HEK293 (cell line): Measurements from ENCODE around the gene DCP1B.

ENCODE experiments used
- BCL6B ChIP-seq: fragments of 450-650 bp; formaldehyde crosslinking; IDR thresholded peaks from 2 replicates; pipeline ENCODE4 v1.5.1; 2017; ENCODE audit warnings: missing biosample characterization, missing genetic modification characterization
- EGR2 ChIP-seq: fragments of 450-650 bp; formaldehyde crosslinking; IDR thresholded peaks from 2 replicates; pipeline ENCODE4 v1.5.1; 2016; ENCODE audit warnings: low read depth, missing biosample characterization, missing genetic modification characterization
- GLIS2 ChIP-seq: fragments of 450-650 bp; formaldehyde crosslinking; IDR thresholded peaks from 2 replicates; pipeline ENCODE4 v1.5.1; 2016; ENCODE audit warnings: missing biosample characterization, missing genetic modification characterization
- KLF10 ChIP-seq: fragments of 450-650 bp; IDR thresholded peaks from 2 replicates; pipeline ENCODE4 v1.5.1; 2018; ENCODE audit warnings: missing biosample characterization, mild to moderate bottlenecking, missing genetic modification characterization
- PRDM2 ChIP-seq: fragments of 450-650 bp; formaldehyde crosslinking; IDR thresholded peaks from 2 replicates; pipeline ENCODE4 v1.5.1; 2016; ENCODE audit warnings: missing biosample characterization, missing genetic modification characterization, borderline replicate concordance
- SP7 ChIP-seq: fragments of 450-650 bp; formaldehyde crosslinking; IDR thresholded peaks from 2 replicates; pipeline ENCODE4 v1.5.1; 2016; ENCODE audit warnings: missing biosample characterization, missing genetic modification characterization
- ZEB2 ChIP-seq: fragments of 450-650 bp; formaldehyde crosslinking; IDR thresholded peaks from 2 replicates; pipeline ENCODE4 v1.5.1; 2016; ENCODE audit warnings: missing biosample characterization, missing genetic modification characterization
- ZFP3 ChIP-seq: fragments of 450-650 bp; formaldehyde crosslinking; IDR thresholded peaks from 2 replicates; pipeline ENCODE4 v1.5.1; 2016; ENCODE audit warnings: low read depth, missing biosample characterization, missing genetic modification characterization
- ZNF132 ChIP-seq: fragments of 450-650 bp; formaldehyde crosslinking; IDR thresholded peaks from 2 replicates; pipeline ENCODE4 v1.5.1; 2017; ENCODE audit warnings: missing biosample characterization, missing genetic modification characterization, borderline replicate concordance
- ZNF146 ChIP-seq: fragments of 450-650 bp; formaldehyde crosslinking; IDR thresholded peaks from 2 replicates; pipeline ENCODE4 v1.5.1; 2016; ENCODE audit warnings: missing biosample characterization, missing genetic modification characterization
- ZNF2 ChIP-seq: fragments of 450-650 bp; formaldehyde crosslinking; IDR thresholded peaks from 2 replicates; pipeline ENCODE4 v1.5.1; 2016; ENCODE audit warnings: missing biosample characterization, missing genetic modification characterization
- ZNF223 ChIP-seq: fragments of 450-650 bp; formaldehyde crosslinking; IDR thresholded peaks from 2 replicates; pipeline ENCODE4 v1.5.1; 2016; ENCODE audit warnings: missing biosample characterization, missing genetic modification characterization
- ZNF280C ChIP-seq: fragments of 450-650 bp; formaldehyde crosslinking; IDR thresholded peaks from 2 replicates; pipeline ENCODE4 v1.5.1; 2016; ENCODE audit warnings: missing biosample characterization, missing genetic modification characterization
- ZNF510 ChIP-seq: fragments of 450-650 bp; formaldehyde crosslinking; IDR thresholded peaks from 2 replicates; pipeline ENCODE4 v1.5.1; 2018; ENCODE audit warnings: mild to moderate bottlenecking, missing genetic modification characterization, missing biosample characterization; ENCODE audit not compliant: insufficient replicate concordance
- ZNF530 ChIP-seq: fragments of 450-650 bp; formaldehyde crosslinking; IDR thresholded peaks from 2 replicates; pipeline ENCODE4 v1.5.1; 2016; ENCODE audit warnings: low read depth, missing biosample characterization, missing genetic modification characterization
- ZNF549 ChIP-seq: fragments of 450-650 bp; IDR thresholded peaks from 2 replicates; pipeline ENCODE4 v1.5.1; 2018; ENCODE audit warnings: missing biosample characterization, missing genetic modification characterization, mild to moderate bottlenecking, inconsistent platforms, moderate library complexity
- ZNF571 ChIP-seq: fragments of 450-650 bp; formaldehyde crosslinking; IDR thresholded peaks from 2 replicates; pipeline ENCODE4 v1.5.0; 2017; ENCODE audit warnings: missing biosample characterization, missing genetic modification characterization
- ZNF610 ChIP-seq: fragments of 450-650 bp; formaldehyde crosslinking; IDR thresholded peaks from 2 replicates; pipeline ENCODE4 v1.5.1; 2016; ENCODE audit warnings: missing biosample characterization, missing genetic modification characterization, borderline replicate concordance
- ZNF629 ChIP-seq: fragments of 450-650 bp; formaldehyde crosslinking; IDR thresholded peaks from 2 replicates; pipeline ENCODE4 v1.5.1; 2017; ENCODE audit warnings: missing biosample characterization, missing genetic modification characterization
- ZNF707 ChIP-seq: fragments of 450-650 bp; formaldehyde crosslinking; IDR thresholded peaks from 2 replicates; pipeline ENCODE4 v1.5.1; 2016; ENCODE audit warnings: missing biosample characterization, missing genetic modification characterization
- TF ChIP-seq, protein P1 (sequence below): fragments of 450-650 bp; formaldehyde crosslinking; IDR thresholded peaks from 2 replicates; pipeline ENCODE4 v1.5.1; 2016; ENCODE audit warnings: missing biosample characterization, missing genetic modification characterization
- TF ChIP-seq, protein P2 (sequence below): fragments of 450-650 bp; formaldehyde crosslinking; IDR thresholded peaks from 2 replicates; pipeline ENCODE4 v1.5.1; 2016; ENCODE audit warnings: missing biosample characterization, missing genetic modification characterization
- TF ChIP-seq, protein P3 (sequence below): fragments of 450-650 bp; formaldehyde crosslinking; IDR thresholded peaks from 2 replicates; pipeline ENCODE4 v1.5.1; 2016; ENCODE audit warnings: missing biosample characterization, missing genetic modification characterization
- TF ChIP-seq, protein P4 (sequence below): fragments of 450-650 bp; formaldehyde crosslinking; optimal IDR thresholded peaks from 2 replicates; pipeline ENCODE3; 2016; ENCODE audit warnings: missing biosample characterization, mild to moderate bottlenecking, missing genetic modification characterization

DCP1B gene

GRCh38 chr12:2034633-2035430 lies 30.6 kb upstream of the DCP1B start (continued):
- TF ChIP-seq ZNF549 (tag by site-specific recombination) (no peak), SP7 (tag by site-specific recombination) (no peak), ZNF707 (tag by site-specific recombination) (no peak), ZNF280C (no peak), EGR2 (no peak), ZNF510 (no peak), BCL6B (tag by site-specific recombination) (no peak), PRDM2 (tag by site-specific recombination) (no peak), ZNF132 (tag by site-specific recombination) (no peak), ZNF530 (tag by site-specific recombination) (no peak), ZNF610 (tag by site-specific recombination) (peak; percentile 39; the same call in 1 of the 2 replicates), ZNF146 (no peak), ZNF2 (0 out of 2 replicates have a peak, but pooled peaks have one; percentile 38), ZEB2 (tag by site-specific recombination) (peak; percentile 90), KLF10 (tag by site-specific recombination) (peak; percentile 66; the same call in 1 of the 2 replicates), ZNF223 (tag by site-specific recombination) (no peak), ZNF571 (no peak), ZFP3 (tag by site-specific recombination) (no peak), GLIS2 (tag by site-specific recombination) (peak; percentile 12; the same call in 1 of the 2 replicates), ZNF629 (tag by site-specific recombination) (peak; percentile 25; the same call in 1 of the 2 replicates)
- TF ChIP-seq, protein P1, sequence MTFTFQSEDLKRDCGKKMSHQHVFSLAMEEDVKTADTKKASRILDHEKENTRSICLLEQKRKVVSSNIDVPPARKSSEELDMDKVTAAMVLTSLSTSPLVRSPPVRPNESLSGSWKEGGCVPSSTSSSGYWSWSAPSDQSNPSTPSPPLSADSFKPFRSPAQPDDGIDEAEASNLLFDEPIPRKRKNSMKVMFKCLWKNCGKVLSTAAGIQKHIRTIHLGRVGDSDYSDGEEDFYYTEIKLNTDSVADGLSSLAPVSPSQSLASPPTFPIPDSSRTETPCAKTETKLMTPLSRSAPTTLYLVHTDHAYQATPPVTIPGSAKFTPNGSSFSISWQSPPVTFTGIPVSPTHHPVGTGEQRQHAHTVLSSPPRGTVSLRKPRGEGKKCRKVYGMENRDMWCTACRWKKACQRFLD (tag by site-specific recombination): no peak
- TF ChIP-seq, protein P2, sequence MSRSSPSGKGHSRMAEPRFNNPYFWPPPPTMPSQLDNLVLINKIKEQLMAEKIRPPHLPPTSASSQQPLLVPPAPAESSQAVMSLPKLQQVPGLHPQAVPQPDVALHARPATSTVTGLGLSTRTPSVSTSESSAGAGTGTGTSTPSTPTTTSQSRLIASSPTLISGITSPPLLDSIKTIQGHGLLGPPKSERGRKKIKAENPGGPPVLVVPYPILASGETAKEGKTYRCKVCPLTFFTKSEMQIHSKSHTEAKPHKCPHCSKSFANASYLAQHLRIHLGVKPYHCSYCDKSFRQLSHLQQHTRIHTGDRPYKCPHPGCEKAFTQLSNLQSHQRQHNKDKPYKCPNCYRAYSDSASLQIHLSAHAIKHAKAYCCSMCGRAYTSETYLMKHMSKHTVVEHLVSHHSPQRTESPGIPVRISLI (tag by site-specific recombination): no peak
- TF ChIP-seq, protein P3, sequence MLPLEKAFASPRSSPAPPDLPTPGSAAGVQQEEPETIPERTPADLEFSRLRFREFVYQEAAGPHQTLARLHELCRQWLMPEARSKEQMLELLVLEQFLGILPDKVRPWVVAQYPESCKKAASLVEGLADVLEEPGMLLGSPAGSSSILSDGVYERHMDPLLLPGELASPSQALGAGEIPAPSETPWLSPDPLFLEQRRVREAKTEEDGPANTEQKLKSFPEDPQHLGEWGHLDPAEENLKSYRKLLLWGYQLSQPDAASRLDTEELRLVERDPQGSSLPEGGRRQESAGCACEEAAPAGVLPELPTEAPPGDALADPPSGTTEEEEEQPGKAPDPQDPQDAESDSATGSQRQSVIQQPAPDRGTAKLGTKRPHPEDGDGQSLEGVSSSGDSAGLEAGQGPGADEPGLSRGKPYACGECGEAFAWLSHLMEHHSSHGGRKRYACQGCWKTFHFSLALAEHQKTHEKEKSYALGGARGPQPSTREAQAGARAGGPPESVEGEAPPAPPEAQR (tag by site-specific recombination): 0 out of 2 replicates have a peak, but pooled peaks have one; percentile 18
- TF ChIP-seq, protein P4, sequence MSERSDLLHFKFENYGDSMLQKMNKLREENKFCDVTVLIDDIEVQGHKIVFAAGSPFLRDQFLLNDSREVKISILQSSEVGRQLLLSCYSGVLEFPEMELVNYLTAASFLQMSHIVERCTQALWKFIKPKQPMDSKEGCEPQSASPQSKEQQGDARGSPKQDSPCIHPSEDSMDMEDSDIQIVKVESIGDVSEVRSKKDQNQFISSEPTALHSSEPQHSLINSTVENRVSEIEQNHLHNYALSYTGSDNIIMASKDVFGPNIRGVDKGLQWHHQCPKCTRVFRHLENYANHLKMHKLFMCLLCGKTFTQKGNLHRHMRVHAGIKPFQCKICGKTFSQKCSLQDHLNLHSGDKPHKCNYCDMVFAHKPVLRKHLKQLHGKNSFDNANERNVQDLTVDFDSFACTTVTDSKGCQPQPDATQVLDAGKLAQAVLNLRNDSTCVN (tag by site-specific recombination): peak; percentile 63
